NCI-H1436 (cell line): ENCODE results near the gene MICAL3.
"Not testable (repeated sequence)": the region's sequence is repeated elsewhere in the genome, so short reads cannot be mapped to it uniquely, and the experiment has no call there.

Source experiments
- DNase-seq: peaks from one replicate; lab custom pipeline; 2025; lab: John Stamatoyannopoulos, UW

Gene MICAL3

DNA sequence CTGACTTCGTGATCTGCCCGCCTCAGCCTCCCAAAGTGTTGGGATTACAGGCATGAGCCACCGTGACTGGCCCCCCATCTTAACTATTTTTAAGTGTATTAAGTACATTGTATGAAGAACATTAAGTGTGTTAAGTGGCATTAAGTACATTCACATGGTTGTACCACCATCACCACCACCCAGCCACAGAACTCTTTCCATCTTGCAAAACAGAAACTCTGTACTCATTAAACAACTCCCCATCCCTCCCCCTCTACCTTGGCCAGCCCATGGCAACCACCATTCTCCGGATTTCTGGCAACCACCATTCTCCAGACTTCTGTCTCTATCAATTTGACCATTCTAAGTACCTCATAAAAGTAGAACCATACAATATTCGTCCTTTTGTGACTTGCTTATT, 35.6 kb upstream of the MICAL3 start:
- no peak for DNase-seq

DNA sequence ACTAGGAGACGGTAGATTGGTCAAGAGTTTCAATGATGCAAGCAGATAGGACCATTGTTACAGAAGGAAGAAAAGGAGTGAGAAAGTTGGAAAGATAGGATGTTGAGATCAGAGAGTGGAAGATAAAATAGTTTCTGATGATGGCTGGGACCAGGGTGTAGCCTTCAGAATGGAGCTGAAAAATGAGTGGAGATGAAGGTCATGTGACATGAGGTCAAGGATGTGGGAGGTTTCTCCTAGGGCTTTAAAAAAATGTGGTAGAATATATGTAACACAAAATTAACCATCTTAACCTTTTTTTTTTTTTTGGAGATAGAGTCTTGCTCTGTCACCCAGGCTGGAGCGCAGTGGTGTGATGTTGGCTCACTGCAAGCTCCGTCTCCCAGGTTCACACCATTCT, 35.1 kb upstream of the MICAL3 start:
- DNase-seq = no peak

DNA sequence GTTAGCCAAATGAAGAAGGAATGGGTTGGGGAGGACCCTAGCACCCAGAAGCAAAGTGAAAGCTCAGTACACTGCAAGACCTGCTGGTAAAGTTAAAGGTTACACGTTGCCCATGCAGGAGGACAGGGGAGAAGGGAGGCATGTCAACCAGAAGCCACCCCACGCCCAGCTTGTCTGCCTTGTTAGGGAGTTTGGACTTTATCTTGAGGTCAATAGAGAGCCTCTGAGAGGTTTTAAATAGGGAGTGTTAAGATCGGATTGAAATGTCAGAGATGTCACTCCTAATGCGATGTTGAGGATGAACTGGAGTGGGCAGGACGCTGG, 34.7 kb upstream of the MICAL3 start:
- no peak for DNase-seq

DNA sequence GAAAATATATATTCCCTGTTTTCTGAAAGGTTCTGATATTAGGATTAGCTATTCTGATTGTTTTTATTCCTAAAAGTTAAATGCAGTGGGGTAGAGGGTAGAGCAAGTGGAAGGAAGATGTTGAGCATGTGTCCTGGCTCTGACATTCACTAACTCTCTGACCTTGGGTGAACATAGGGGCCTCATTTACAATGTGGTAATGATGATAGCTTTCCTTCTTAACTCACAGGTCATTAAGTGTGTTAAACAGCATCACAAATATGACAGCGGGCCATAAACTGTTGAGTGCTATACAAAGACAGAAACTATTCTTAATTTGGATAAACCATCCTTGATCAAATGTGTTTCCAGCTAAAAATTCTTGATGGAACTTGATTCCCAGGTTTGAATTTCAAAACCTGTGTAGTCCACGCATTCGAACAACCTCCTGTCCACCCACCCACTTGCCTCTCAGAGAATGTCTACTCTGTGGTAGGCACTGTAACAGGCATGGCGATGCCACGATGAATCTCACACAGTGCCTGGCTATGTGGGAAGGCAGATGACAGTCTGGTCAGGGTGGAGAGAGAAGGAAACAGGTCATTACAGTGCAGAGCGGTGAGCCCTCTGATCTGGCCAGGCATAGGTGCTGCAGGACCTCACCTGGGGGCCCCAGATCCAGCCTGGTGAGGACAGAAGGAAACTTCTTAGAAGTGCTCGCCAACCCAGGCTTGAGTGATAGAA, 34.2 kb upstream of the MICAL3 start:
- DNase-seq = no peak

DNA sequence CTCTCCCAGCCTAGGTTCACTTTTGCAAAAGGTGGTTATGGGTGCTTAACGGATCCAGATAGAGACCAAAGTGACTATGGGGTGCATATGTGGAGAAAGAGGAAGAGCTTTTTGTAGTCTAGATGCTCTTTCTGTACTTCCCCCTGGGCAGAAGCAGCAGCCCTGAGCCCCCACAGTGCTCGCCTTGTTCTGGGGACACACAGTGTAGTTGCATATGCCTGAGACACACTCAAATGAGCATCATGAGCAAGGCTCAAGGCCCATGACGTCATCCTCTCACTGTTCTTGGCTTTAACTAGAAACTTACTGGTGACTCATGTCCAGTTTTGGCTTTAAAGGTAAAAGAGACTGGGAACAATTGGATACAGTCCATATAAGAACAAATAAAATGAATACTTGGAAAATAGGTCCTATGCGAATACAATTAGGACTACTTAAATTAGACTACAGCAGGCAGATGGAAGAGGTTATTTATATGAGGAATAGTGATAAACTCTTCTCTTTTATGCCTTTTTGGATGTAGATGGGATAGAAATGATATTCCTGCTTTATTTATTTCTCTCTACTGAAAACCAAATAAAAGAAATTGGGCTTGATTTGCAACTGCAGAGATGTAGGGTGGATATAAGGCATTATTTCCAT, 33.3 kb upstream of the MICAL3 start:
- no peak for DNase-seq

DNA sequence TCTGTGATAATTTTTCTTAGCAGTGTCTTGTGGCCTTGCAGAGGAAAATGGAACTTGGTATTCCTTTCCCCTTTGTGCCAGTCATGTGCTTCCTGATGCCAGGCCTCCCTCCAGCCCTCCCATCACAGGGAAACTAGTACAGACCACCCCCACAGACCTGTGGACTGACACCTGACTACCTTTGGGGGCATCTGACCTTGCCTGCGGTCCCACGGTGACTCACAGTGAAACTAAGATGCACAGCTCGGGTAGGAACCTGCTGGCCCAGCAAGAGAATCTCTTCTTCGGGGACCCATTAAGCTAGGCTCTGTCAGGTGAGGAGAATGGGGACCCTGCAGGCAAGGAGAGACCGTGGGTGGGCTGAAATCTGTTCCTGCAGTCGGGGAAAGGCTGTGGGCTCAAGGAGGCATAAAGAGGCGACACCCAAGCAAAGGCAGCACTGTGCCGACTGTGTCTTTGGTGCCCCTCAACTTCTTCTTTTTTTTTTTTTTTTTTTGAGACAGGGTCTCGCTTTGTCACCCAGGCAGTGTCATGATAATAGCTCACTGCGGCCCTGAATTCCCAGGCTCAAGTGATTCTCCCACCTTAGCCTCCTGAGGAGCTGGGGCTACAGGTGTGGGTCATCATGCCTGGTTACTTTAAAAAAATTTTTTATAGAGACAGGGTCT, 32.6 kb upstream of the MICAL3 start:
- no peak for DNase-seq

DNA sequence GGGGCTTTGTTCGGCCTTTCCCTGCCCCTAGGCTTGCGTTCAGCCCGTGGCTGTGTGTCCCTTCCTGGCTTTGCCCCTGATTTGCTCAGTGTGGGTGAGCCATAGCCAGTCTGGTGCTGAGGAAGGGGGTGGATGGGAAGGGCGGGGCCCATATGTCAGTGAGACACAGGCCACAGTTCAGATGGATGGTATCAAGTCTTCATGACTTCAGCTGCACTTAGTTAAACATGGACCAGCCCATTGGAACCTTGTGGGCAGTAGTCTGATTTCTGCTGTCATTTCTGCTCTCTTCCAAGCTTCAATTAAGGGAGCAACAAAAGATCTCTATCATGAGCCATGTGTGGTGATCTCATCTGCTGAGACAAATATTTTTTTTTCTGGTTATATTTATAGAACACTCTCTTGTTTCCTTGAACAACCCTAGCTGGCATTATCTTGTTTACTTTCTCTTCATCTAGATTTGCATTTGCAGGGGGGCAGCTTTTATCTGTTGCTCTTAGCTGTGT, 31.9 kb upstream of the MICAL3 start:
- no peak for DNase-seq

DNA sequence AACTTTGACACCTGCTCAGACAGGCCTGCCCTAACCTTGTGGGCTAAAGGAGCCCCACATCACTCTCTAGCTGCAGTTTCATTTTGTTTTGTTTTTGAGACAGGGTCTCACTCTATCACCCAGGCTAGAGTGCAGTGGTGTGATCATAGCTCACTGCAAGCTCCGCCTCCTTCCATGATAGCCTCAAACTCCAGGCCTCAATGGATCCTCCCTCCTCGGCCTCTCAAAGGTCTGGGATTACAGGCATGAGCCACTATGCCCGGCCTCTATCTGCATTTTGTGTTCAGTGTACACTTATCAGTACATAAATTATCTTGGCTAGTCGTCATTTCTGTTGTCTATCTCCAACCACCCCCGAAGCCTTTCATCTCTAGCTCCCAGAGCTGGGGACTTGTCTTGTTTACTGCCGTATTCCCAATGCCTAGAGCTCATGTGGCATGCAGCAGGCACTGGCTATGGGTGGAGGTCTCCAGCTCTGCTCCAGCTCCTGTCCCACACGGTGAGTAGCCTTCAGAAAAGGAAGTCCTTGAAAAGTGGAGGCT, 31.3 kb upstream of the MICAL3 start:
- no peak for DNase-seq

DNA sequence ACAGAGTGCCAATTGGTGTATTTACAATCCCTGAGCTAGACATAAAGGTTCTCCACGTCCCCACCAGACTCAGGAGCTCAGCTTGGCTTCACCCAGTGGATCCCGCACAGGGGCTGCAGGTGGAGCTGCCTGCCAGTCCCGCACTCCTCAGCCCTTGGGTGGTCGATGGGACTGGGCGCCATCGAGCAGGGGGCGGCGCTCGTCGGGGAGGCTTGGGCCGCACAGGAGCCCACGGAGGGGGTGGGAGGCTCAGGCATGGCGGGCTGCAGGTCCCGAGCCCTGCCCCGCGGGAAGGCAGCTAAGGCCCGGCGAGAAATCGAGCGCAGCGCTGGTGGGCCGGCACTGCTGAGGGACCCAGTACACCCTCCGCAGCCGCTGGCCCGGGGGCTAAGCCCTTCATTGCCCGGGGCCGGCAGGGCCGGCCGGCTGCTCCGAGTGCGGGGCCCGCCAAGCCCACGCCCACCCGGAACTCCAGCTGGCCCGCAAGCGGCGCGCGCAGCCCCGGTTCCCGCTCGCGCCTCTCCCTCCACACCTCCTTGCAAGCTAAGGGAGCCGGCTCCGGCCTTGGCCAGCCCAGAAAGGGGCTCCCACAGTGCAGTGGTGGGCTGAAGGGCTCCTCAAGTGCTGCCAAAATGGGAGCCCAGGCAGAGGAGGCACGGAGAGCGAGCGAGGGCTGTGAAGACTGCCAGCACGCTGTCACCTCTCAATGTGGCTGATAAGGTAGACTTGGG, 29.0 kb upstream of the MICAL3 start:
- not testable (repeated sequence) for DNase-seq

DNA sequence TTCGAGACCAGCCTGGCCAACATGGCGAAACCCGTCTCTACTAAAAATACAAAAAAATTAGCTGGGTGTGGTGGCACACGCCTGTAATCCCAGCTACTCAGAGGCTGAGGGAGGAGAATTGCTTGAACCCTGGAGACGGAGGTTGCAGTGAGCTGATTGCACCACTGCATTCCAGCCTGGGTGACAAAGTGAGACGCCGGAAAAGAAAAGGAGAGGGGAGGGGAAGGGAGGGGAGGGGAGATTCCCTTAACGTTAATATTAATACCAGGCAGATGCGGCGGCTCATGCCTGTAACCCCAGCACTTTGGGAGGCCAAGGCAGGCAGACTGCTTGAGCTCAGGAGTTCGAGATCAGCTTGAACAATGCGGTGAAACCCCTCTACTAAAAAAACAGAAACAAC, 26.8 kb upstream of the MICAL3 start:
- not testable (repeated sequence) for DNase-seq

DNA sequence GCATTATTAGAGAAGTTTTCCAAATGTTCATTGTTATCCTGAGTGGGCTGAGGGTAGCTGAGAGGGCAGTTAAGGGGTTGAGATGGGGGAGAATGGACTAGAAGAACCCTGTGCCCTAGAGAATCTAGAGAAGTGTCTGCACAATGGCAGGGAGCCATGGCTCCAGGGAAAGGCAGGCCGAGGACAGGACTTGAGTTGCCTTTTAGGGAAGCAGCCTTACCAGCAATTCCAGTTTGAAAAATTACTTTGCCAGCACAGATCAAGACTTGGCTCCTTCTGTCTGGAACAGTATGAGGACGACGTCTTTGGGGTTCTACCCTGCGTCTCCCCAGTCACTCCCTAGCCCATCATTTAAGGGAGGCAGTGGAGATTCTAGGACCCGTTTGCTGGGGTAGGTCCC, 25.7 kb upstream of the MICAL3 start:
- no peak for DNase-seq

DNA sequence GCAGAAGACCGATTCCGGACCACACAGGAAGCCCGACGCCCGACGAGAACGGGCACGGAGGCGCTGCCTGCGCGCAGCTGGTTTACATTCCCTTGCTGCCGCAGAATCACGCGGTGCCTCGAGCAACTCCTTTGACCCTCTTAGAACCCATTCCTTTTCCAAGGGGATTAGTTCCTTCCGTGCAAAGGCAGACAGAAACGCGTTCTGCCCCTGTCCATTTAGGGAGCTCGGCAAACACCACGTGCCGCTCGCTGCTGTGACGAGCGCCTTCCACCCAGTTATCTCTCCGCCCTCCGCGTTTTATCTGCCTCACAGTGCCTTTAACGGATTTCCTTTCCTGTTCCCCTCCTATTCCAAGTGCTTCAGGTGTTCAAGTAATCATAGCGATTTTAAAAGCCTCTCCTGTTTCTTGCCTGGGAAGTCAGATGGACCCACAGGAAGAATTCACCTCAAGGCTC, 24.1 kb upstream of the MICAL3 start:
- no peak for DNase-seq

DNA sequence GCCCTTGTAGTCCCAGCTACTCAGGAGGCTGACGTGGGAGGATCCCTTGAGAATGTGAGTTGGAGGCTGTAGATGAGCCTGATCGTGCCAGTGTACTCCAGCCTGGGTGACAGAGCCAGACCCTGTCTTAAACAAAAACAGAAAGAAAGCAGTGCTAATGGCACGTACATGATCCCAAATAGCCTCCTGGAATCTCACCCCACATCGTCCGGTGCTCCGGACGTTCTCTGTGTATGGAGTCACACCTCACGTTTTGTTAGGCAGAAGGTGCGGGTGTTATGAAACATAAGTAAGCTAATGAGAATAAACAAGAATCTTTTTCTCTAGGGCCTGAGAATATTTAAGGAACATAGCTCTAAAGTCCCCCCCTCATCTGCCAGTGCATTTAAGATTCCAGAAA, 23.7 kb upstream of the MICAL3 start:
- no peak for DNase-seq

DNA sequence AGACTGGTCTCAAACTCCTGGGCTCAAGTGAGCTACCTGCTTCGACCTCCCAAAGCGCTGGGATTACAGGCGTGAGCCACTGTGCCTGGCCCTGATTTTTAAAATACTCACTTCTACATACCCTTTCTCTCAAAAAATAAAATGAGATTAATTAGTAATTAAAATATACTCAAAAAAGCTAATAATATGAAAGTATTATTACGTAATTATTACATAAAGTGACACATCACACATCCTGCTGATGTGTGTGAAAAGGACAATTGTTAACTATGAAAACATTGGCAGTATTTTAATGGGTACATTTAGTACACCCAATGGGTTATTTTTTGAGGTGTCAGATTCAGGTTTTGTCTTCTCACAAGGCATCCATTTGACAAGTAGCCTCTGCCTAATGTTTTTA, 21.4 kb upstream of the MICAL3 start:
- DNase-seq = no peak

DNA sequence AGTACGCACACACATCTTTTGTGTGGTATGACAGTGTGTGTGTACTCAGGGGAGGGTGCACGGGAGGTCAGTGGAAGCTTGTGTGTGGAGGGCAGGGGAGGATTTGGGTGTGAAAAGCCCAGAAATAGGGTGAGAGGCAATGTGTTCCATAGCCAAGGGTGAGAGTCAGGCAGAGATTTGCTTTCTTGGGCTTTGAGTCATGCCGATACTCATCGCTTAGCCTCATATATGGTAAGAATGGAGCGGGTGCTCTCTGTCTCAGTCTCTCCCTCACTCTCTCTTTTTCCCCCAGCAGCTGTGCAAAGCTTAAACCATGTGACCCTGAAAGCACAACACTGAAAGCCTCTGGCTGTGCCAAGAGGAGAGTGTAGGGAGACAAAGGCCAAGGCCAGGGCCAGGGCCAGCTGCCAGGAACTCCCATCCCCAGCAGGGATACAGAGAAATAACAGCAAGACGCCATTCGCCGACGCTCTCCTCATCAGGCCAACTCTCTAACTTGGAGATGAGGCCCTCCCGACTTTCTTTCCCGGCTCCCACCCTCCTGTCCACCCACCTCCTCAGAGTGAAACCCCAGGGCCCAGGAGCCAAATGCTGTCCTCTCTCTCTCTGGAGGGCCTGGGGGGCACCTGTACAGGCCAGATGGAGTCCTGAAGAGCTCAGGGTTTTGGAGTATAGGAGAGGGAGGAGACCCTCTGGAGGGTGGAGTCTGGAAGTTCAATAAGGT, 20.3 kb upstream of the MICAL3 start:
- no peak for DNase-seq

DNA sequence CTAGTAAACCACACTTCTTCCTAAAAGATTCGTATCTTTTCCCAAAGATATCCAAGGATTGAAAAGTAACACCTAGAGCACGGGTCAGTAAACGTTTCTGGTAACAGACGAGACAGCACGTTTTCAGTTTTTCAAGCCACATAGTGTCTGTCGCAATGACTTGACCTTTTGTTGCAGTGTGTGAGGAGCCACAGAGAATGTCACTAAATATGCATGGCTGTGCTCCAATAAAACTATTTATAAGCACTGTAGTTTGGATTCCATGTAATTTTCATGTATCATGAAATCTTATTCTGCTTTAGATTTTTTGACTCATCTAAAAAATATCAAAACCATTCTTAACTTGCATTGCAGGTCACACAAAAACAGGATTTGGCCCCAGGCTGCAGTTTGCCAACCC, 18.3 kb upstream of the MICAL3 start:
- DNase-seq = no peak

DNA sequence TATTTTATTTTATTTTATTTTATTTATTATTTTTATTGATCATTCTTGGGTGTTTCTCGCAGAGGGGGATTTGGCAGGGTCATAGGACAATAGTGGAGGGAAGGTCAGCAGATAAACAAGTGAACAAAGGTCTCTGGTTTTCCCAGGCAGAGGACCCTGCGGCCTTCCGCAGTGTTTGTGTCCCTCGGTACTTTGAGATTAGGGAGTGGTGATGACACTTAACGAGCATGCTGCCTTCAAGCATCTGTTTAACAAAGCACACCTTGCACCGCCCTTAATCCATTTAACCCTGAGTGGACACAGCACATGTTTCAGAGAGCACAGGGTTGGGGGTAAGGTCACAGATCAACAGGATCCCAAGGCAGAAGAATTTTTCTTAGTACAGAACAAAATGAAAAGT, 16.5 kb upstream of the MICAL3 start:
- DNase-seq = not testable (repeated sequence)

DNA sequence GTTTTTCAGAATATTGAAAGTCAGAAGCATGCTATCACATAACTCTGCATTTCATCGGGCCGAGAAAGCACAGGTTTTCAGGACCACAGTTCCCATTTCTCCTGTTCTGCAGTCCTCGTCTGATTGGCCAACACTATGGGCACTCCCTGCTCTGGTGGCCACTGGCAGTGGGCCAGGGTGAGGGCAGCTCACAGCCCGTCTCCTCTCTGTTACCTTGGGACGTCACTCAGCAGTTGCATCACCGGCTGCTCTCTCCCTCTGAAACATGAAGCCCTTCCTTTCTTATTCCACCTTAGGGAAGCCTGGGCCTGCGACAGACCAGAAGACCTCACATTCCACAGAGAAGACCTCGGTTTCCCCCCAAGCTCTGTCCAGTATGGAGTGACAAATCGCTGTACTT, 11.4 kb upstream of the MICAL3 start:
- no peak for DNase-seq

DNA sequence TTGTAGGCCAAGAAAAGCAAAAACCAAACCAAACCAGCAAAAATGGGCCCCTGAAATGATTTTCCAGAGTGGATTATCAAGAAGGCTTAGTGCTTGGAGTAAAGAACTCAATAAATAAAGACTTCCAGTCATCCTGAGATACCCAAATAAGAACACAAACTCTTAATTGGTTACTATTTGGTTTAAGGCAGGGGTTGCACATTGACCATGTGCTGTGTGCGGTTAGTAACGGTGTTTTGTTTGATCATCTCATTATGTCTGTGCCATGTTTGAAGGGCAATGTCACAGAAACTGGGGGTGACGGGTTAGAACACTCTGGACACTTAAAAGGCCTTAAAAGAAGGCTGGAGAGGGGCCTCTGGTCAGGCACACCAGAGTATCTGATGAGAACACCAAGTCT, 9.7 kb upstream of the MICAL3 start:
- DNase-seq = no peak

DNA sequence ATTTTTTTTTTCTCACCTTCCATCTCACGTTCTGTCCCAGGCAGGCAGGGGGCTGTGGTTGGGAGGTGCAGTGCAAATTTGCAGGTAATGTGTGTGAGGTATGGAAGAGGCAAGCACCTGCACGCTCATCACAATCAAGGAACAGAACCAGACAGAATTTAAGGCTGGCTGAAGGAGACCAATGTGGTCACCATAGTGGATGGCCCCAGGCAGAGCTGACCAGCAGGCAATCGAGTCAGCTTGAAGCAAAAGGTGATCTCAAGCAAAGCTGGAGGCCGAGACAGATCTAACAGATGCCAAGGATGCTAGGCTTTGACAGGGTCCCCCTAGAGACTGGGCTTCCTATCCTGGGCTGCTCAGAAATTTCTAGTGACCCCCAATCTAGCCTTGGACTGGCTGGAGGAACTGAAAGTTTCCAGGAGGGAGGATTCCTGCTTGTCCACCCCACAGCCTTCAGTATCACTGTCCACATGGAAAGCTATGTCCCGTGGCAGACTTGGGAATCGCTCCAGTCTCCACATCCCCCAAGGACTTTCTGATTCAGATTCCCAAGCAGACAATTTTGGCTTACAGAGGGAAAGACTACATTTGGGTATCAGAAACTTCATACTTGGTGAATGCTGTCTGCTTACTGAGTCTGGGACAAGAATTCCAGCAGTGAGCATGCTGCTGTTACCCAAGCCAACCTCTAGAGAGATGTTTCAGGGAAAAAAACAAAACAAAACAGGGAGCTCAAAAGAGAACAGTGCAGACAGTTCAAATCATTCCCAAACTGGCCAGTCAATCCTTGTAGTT, 9.0 kb upstream of the MICAL3 start:
- DNase-seq = no peak
